HG02870 (cell line): Measurements from ENCODE around the gene DUSP8.

Experiments
- ATAC-seq: cut with Tn5 transposase; IDR thresholded peaks from one replicate; pipeline ENCODE4 v1.9.1; 2021; ENCODE audit warnings: mild to moderate bottlenecking, moderate library complexity; ENCODE audit not compliant: unreplicated experiment

DUSP8 gene

DNA sequence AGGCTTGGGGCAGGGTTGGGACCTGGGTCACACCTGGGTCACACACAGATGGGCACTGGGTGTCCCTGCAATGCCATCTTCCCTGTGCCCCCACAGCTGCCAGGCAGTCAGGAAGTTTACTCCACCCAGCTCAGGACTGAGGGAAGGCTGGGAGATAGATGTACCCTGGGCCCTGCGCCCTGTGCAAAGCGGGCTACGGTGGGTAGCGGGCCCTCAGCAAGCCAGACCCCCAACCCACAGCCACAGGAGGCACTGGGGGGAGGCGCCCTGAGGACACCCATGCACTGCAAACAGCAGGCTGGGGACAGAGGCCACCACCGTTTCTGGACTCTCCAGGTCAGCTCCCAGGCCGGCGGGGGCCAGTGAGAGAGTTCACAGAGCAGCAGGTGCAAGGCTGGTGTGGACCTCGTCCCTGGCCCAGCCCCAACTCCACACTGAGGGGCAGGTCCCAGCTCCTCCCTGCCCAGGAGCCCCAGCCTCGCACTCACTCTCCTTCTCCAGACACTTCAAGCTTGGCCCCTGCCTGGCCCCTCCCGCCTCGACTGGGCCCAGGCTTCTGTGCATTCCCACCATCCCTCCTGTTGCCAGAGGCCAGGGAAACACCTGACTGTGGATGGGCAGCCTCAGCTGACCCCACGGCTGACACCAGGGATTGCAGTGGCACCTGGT, 4.9 kb downstream of the DUSP8 start:
- no peak for ATAC-seq

DNA sequence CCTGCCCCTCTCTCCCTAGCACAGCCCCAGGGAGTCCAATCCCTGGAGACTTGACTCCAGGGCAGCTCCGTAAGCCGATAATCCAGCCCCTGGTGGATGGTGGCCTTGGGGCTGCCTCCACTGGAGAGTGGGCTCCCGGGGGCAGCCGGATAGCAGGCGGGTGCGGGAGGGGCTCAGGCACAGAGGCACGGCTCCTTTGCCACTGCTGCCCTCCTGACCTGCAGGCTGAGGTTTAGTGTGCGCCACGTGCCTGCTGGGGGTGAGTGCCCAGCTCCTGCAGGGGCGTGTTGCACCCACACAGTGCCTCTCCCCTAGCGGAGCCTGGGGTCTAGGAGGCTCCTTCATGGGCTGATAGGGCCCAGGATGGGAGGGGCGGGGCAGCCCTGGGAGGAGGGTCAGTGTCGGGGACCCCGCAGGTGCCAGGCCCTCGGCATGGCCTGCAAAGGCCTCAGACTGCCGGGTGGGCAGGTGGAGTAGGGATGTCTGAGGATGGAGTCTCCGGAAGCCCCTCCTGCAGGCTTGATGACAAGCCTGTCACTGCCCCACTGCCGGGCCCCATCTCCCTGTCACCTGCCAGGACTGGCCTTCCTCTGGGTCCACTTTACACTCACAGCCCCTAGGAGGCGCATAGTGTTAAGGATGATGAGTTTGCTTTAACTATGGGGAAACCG, 5.6 kb downstream of the DUSP8 start:
- ATAC-seq, result no peak

DNA sequence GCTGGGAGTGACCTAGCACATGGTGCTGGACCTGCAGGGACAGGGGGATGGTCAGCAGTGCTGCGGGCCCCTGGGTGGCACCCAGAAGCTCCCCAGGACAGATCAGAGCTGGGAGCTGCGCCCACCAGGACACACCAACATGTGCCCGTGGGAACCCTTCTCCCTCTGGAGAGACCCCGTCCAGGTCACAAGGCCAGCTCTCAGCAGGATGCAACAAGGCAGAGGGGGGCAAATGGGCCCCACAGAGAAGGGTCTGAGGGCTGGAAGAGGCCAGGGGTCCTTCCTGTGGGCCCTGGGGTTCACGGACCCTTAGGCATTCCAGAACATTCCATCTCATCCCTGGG, 6.2 kb downstream of the DUSP8 start:
- ATAC-seq, result no peak

DNA sequence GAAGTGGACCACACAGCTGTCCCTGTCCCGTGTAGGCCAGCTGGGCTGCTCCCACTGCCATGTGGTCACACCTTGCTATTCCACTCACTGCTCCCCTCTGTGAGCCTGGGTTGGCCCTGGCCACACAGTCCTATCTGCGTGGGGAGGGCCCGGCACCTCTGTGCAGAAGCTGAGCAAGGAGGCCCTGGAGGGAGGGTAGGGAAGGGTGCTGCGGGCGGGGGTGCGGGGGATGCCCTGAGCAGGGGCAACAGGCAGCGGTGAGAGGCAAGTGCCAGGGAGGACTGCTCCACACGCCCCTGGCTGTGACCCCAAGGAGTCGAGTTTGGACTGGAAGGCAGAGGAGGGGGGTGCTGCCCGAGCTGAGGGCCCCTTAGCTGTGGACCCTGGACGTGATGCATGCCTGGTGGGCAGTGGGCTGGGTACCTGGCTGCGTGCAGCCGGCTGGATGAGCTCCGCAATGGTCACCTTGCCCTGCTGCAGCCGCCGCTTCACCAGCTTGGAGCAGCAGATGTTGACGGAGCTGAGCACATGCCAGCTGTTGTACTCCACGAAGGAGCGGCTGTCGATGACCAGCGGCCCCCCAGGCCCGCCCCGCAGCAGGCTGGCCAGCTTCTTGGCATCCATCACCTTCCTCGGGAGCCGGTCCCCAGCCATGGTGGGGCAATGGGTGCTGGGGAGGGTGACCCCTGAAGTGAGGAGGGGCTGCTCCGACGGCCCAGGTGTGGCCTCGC, 6.7 kb downstream of the DUSP8 start:
- ATAC-seq, result no peak

DNA sequence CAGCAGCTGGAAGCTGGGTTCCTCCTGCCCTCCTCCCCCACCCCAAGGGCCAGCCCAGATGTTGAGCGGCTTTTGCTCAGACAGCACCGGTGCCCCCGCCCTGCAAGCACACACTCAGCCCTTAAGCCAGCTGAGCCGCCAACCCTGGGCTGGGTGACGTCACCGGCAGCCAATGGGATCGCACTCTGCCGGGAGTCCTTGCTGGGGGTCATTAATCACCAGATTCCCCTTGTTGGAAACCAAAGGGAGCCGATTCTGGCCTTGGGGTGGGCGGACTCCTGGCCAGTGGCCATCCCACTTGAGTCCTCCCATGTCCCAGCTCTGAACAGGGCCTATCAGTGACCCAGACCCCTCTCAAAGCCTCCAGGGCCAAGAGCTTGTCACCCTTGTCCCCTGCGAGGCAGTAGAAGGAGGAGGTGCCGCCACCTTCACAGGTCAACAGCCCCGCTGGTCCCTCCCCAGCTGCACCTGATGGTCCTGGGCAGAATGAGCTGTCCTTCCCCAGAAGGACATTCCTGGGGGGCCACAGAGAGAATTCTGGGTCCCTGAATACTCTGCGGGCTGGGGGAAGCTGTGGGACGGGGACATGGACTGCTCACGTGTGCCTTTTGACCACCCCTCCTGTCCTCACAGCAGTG, 7.4 kb downstream of the DUSP8 start:
- ATAC-seq, result no peak

DNA sequence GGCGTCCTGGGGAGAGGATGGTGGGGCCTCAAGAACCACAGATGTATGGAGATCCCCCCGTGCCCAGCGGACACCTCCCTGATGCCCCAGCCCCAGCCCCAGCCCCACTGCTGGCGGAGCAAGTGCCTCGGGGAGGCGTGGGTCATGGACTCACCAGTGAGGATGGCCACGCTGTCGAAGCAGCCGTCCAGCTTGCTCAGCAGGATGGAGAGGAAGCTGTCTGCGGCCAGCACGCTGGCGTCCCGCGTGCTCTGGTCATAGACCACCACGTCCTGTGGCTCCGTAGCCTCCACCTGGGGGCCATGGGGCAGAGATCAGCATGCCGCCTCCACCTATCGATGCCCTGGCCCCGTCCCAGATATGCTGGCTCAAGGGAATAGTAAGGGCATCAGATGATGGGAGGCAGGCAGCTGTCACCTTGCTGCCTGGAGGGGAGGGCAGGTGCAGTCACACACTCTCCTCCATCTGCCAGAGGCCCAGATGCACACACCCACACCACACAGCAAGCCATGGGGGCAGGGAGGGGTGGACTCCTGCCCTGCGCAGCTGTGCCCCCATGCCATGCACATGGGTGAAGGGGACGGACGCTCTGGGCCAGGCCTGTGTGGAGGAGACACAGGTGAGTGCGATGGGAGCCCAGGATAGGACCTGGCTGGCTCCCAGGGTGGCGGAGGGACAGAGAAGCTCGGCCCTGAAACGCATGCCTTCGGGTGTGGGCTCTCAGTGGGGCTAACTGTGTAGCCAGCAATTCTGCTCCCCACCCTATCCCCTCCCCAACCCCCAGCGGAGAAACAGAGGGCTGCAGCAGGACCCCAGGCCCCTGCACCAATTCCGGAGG, 8.2 kb downstream of the DUSP8 start:
- no peak for ATAC-seq

DNA sequence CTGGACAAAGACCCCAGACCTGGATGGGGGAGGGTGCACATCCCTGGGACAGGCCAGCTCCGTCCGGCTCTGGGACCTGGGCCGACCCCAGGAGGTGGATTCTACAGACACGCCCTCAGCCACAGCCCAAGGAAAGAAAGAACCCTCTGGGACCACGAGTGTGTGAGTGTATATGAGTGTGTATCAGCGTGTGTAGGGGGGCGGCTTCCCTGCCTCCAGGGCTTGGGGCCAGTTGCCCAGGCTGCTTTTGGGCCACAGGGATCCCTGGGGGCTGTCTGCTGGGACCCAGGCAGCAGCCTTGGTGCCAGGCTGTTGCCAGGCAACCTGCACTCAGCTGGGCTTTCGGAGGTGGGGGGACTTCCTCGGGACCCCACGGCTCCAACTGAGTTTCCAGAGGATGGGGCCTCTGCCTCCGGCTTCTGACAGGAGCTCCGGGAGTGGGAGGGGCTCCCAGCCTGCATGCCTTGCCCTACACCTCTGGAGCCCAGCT, 8.9 kb downstream of the DUSP8 start:
- no peak for ATAC-seq

DNA sequence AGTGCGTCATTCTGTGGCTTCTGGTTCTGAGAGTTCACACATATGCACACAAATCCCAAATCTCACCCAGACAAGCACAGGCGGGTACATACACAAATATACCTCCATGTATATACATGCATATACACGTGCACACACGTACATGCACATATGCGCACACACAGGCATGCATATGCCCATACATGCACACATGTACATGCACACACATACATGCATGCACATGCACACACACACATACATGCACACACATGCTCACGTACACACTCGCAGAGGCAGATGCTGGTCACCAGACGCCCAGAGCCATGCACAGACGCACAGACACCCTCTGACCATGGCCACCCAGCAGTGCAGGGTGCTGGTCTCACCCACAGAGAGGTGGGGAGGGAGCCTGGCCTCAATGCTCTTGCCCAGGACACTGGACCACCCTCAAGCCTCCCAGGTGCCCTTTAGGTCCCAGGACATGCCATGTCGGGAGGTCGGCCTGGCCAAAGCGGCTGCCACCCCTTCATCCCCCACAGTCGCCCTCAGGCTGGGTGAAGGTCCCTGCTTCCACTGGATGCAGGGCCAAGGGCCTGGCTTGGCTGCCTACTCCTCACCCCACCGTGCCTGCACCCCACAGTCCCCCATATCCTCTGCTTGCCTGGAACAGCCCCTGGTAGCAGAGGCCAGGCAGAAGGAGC, 9.5 kb downstream of the DUSP8 start:
- no peak for ATAC-seq

DNA sequence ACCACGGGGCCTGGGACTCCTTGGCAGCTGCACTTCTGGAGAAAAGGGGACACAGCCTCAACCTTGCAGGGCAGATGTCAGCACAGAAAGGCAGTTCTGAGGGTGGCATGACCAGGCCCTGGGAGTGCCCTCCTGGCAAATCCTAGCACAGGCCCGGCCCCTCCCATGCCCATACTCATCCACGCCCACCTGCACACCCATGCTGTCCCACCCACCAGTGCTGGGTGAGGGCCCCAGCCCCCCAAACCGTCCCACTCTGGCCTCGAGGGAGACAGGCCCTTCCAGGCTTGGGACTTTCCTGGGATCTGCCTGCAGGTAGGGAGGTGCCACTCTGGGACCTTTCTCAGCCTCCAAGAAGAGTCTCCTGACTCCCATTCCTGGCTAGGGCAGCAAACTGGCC, 10.1 kb downstream of the DUSP8 start:
- ATAC-seq, result no peak

DNA sequence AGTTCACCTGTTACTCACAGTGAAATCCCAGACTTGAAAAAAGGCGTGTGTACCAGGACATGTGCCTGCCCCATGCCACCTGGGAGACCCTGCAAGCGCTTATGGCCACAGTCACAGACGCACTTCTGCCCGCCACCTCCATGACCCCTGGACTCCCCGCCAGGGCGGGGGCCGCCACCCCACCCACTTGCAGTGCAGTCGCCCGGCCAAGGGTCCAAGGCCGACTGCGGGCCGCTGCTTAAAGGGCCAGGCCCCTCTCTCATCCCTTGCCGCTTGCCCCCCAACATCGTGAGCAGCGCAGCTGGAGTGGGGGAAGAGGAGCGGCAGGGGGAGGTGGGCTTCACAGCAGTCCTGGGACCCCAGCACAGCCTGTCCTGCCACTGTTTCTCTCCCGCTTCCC, 10.8 kb downstream of the DUSP8 start:
- no peak for ATAC-seq

DNA sequence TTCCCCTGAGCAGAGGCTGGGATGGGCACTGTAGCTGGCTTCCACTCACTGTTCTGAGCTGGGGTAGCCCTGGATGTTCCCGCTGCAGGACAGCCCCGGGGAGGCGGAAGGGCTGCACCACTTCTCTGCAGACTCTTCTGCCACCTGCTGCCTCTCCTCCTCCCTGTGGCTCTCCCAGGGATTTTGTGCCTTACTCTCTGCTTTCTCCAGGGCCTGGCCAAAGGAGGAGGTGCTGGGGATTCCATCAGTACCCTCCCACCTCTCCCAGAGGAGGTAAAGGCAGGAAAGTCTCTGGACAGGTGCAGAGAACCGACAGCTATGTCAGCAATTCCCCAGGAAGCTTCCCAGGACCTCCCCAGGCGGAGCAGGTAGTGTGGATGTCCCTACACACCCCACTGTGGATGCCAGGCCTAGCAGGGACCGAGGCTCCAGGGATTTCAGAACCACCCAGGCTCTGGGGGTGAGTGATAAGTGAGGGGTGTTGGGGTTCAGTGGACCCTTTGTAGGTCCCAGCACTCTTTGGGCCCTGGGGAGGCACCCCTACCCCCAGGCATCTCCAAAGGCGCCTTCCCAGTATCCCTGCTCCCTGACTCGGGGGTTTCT, 11.3 kb downstream of the DUSP8 start:
- ATAC-seq, result no peak

DNA sequence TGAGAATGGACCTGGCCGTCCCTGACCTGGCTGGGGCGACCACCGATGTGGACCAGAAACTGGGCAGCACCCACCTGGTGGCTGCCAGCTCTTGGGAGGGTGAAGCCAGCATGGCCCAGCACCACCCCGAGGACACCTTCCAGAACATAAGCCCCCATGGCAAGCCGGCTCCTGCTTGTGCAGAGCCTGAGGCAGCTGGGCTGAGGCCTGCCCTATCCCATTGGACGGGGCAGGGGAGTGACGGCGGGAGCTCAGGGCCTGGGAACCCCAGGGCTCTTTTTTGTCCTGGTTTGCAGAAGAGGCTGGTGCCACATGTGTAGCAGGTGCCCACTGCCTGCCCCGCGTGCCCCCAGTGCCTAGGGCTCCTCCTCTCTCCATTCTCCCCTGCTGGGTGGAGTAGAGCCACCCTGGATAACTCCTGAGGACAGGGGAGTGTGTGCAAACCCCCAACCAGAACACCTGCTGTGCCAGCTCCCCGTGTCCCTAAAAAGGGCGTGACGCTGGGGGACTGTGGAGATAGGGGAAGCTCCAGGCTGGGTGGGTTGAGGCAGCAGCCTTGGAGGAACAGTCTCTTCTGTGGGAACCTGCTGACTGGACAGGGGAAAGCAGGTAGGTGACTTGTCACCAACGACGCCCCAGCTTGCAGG, 11.9 kb downstream of the DUSP8 start:
- no peak for ATAC-seq

DNA sequence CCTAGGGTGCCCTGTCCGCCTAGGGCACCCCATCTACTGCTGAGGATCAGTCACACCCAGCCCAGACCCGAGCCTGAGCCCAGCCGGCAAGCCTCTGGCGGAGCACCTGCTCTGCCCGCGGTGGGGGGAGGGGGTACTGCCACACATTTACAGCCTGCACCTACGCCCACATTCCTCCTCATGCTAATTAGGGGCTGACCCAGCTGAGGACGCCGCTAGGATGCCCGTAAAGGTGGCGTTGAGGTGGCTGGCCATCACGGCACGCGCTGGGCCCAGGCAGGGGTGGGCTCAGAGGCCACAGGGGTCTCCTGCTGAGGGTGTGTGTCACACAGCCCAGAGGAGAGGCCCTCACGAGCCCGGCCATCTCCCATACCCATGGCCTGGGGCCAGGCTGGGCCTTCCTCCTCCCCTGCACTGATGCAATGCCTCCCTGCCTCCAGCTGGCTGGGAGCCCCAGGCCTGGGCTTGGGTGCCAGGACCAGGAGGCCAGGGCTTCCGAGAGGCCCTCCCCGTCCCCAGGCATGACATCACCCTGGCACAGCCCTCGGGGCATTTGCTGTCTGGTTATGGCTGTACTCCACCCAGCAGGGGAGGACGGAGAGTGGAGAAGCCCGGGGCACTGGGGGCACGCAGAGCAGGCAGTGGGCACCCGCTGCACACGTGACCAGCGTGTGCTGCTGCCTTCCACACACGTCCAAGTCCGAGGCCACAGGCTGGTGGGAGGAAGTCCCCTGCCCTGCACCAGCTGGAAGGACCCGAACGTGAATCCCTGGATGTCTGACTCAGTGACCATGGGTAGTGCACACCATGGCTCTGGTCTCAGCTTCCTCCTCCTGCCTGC, 12.7 kb downstream of the DUSP8 start:
- ATAC-seq, result no peak

DNA sequence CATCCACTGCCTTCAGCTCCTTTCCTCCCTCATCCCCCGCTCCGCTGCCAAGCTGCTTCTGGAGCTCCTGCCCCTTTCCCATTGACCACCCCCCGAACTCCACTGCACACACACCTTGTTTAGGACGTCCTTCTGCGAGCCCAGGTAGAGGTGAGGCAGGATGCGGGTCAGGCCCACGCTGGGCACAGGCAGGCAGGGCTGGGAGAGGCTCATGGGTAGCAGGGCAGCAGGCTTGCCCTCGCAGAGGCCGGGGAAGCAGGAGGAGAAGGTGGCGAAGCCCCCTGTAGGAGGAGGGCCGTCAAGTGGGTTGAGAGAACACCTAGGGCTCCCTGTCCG, 13.3 kb downstream of the DUSP8 start:
- no peak for ATAC-seq

DNA sequence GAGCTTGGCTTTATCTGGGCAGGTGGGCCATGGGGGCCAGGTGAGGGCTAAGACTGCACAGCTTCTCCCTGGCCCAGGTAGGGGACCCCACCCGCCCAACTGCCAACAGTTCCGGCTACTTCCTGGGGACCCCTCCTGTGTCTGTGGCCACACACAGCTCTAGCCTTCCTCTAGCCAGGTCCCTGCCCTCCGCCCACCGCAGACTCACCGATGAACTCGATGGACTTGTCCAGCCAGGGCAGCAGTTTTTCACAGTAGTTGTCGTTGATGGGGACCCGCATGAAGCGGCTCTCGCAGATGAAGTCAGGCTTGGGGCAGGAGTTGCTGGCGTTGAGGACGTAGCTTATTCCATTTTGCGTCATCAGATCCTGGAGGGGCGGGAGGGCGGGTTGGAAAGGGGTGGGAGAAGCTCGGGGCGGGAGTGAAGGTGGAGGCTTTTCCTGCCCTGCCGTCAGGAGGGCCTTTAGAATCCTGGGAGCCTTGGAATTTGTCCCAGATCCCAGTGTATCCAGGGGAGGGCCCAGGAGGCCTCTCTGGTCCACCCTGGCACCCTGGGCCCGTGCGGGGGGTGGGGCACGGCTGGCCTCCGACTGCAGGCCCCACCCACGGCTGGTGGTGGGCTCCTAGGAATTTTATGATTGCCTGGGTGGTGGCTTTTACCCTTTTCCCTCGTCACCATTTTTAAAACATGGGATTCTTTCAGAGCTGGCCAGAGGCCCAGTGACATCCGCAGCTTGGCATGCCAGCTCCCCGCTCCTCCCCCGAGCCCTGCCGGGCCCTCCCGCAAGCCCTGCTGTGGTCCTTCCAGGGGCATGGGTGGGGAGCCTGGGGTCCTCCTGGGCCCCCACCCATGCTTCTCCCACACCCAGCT, 13.9 kb downstream of the DUSP8 start:
- ATAC-seq, result no peak

DNA sequence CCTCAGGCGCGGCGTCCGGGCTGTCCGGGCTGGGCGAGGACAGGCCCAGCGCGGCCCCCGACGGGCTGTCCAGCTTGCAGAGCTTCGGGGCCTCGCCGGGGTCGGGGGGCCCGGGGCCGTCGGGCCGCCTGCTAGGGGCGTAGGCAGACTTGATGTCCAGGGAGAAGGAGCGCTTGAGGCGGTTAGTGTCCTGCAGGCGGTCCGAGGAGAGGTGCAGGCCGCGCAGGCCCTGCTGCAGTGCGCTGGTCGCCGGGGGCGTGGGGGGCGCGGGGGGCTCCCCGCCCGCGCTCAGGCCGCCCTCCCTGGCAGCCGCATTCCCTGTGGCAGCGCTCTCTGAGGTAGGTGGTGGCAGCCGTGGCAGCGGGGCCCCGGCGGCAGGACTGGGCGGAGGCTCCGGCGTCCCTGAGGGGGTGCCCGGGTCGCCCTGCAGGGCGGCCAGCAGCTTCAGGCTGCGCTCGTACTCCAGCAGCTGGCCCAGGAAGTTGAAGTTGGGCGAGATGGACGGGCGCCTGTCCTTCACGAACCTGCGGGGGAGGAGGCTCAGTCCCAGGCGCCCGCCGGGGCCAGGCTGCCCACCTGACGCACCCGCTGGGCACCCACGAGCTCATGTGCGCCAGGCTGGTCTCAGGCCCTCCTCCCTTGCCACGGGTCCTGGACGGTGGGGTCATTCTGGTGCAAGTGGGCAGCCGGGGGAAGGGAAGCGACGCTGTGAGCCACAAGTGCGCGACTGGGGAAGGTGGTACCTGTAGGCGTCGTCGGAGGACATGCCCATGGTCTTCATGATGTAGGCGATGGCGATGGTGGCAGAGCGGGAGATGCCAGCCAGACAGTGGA, 14.8 kb downstream of the DUSP8 start:
- no peak for ATAC-seq
